ENCODE data around the gene PPM1J.

PPM1J gene

GRCh38 chr1:112704391-112704933 lies 10.7 kb downstream of the PPM1J start:
- no peak for DNase-seq (ENCODE audit: low read depth in 3 of 3)

GRCh38 chr1:112703706-112704105 lies 11.4 kb downstream of the PPM1J start:
- no peak for DNase-seq (ENCODE audit: low read depth in 3 of 3)

- no peak for DNase-seq (ENCODE audit: low read depth in 3 of 3)
Measured at GRCh38 chr1:112702420-112703261, 12.5 kb downstream of the PPM1J start.

- DNase-seq (ENCODE audit: low read depth in 3 of 3) = no peak
Measured at GRCh38 chr1:112702067-112702395, 13.1 kb downstream of the PPM1J start.

GRCh38 chr1:112701227-112702066 lies 13.7 kb downstream of the PPM1J start:
- DNase-seq (ENCODE audit: low read depth in 3 of 3) = no peak

- DNase-seq (ENCODE audit: low read depth in 3 of 3) = peak in 2 of 3 experiments; percentile 56 to 58
Measured at GRCh38 chr1:112700290-112701226, 14.6 kb downstream of the PPM1J start.

- no peak for DNase-seq (ENCODE audit: low read depth in 3 of 3)
Measured at GRCh38 chr1:112699425-112700144, 15.5 kb downstream of the PPM1J start.

GRCh38 chr1:112698366-112699310 lies 16.5 kb downstream of the PPM1J start:
- no peak for DNase-seq (ENCODE audit: low read depth in 3 of 3)

GRCh38 chr1:112697781-112698201 lies 17.3 kb downstream of the PPM1J start:
- no peak for DNase-seq (ENCODE audit: low read depth in 3 of 3)

- DNase-seq (ENCODE audit: low read depth in 3 of 3) = no peak
Measured at GRCh38 chr1:112696578-112697314, 18.4 kb downstream of the PPM1J start.

- DNase-seq (ENCODE audit: low read depth in 3 of 3) = no peak
Measured at GRCh38 chr1:112695276-112695675, 19.9 kb downstream of the PPM1J start.

- no peak for DNase-seq (ENCODE audit: low read depth in 3 of 3)
Measured at GRCh38 chr1:112694363-112694929, 20.7 kb downstream of the PPM1J start.

- no peak for DNase-seq (ENCODE audit: low read depth in 3 of 3)
Measured at GRCh38 chr1:112693821-112694220, 21.3 kb downstream of the PPM1J start.

GRCh38 chr1:112692681-112693080 lies 22.5 kb downstream of the PPM1J start:
- DNase-seq (ENCODE audit: low read depth in 3 of 3) = no peak

- DNase-seq (ENCODE audit: low read depth in 3 of 3) = no peak
Measured at GRCh38 chr1:112689842-112690237, 25.3 kb downstream of the PPM1J start.

- DNase-seq (ENCODE audit: low read depth in 3 of 3) = no peak
Measured at GRCh38 chr1:112689196-112689841, 25.8 kb downstream of the PPM1J start.

- DNase-seq (ENCODE audit: low read depth in 3 of 3) = no peak
Measured at GRCh38 chr1:112688781-112689193, 26.3 kb downstream of the PPM1J start.

Data from stimulated activated CD4-positive, alpha-beta T cell treated with anti-CD3 and anti-CD28 coated beads, TNF-alpha, amount 100 ng/mL, for 4 hours (primary cell).